NCI-H526 (cell line): ENCODE data around the gene PNPLA1.

Source experiments
- DNase-seq, 2 experiments: peaks; one replicate each; lab custom pipeline; 2025; lab: John Stamatoyannopoulos, UW

PNPLA1 gene

GRCh38 chr6:36246506-36247268, 23.2 kb upstream of the PNPLA1 start:
- DNase-seq = no peak

- DNase-seq = no peak
Measured at GRCh38 chr6:36247693-36248092, 22.2 kb upstream of the PNPLA1 start.

GRCh38 chr6:36248980-36249379, 20.9 kb upstream of the PNPLA1 start:
- DNase-seq = no peak

GRCh38 chr6:36249536-36249935, 20.3 kb upstream of the PNPLA1 start:
- DNase-seq = no peak

GRCh38 chr6:36252005-36252404, 17.9 kb upstream of the PNPLA1 start:
- DNase-seq = no peak

- DNase-seq = no peak
Measured at GRCh38 chr6:36263390-36264000, 6.4 kb upstream of the PNPLA1 start.

GRCh38 chr6:36265744-36266143, 4.1 kb upstream of the PNPLA1 start:
- no peak for DNase-seq

- no peak for DNase-seq
Measured at GRCh38 chr6:36266913-36267644, 2.8 kb upstream of the PNPLA1 start.

- DNase-seq = no peak
Measured at GRCh38 chr6:36267731-36268477, 2.0 kb upstream of the PNPLA1 start.

GRCh38 chr6:36268478-36269275, 1.2 kb upstream of the PNPLA1 start:
- DNase-seq = no peak

GRCh38 chr6:36272234-36272633, 2.4 kb downstream of the PNPLA1 start:
- DNase-seq = no peak

GRCh38 chr6:36273067-36273466, 3.2 kb downstream of the PNPLA1 start:
- no peak for DNase-seq

GRCh38 chr6:36273802-36274514, 4.1 kb downstream of the PNPLA1 start:
- no peak for DNase-seq

- no peak for DNase-seq
Measured at GRCh38 chr6:36276581-36277536, 7.0 kb downstream of the PNPLA1 start.

GRCh38 chr6:36277946-36278470, 8.1 kb downstream of the PNPLA1 start:
- no peak for DNase-seq

- DNase-seq = no peak
Measured at GRCh38 chr6:36280467-36280866, 10.6 kb downstream of the PNPLA1 start.

GRCh38 chr6:36280983-36281382, 11.1 kb downstream of the PNPLA1 start:
- no peak for DNase-seq

- DNase-seq = no peak
Measured at GRCh38 chr6:36283608-36284007, 13.7 kb downstream of the PNPLA1 start.

GRCh38 chr6:36284359-36284758, 14.5 kb downstream of the PNPLA1 start:
- DNase-seq = no peak
